ENCODE data around the gene PLIN4.

DNA sequence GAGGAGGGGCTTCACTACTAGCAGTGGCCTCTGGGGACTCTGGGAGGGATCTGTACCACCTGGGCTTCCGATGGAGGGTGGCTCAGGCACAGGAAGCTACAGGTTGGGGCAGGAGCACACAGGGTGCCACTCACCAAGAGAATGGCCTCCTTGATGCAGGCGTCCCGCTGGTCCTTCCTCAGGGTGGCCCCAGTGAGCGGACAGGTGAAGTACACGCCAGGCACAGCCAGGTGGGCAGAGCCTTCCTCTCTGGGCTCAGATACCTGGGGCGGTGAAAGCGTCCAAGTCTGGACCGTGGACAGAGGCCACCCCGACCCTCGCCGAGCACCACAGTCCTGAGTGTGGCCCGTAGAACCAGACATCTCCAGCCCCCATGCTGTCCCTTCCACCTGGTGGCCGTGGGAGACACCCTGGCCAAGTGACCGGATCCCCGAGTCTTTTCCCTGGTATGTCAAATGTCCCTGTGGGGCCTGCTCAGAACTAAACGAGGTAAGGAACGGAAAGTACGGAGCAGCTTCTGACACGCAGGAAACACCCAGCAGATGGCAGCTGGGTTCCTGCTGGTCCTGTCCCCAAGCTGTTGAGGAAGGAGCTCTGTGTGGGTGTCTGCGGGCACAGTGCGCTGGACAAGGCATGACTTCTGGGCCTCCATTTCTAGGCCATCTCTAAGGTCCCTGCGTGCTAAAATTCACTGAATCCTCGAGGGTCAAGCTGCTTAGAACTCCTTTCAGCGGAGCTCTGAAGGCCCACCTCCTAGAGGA lies 65.9 kb downstream of the PLIN4 start:
- TF ChIP-seq POLR2AphosphoS5 (IDR thresholded peaks at IDR 0.05; ENCODE audit: borderline replicate concordance, low read depth, low read length) (0 out of 2 replicates have a peak, but pooled peaks have one; percentile 2), EZH2 (IDR thresholded peaks at IDR 0.05) (no peak), FOXP2 (optimal IDR thresholded peaks at IDR 0.05; ENCODE audit: control extremely low read depth, extremely low read length, insufficient read depth) (no peak)

Measured in SK-N-MC (cell line).